HG02642 (cell line): Measurements from ENCODE around the gene PRSS27.

Experiments used
- ATAC-seq: cut with Tn5 transposase; IDR thresholded peaks from one replicate; pipeline ENCODE4 v1.9.1; 2021; ENCODE audit warnings: mild to moderate bottlenecking; ENCODE audit not compliant: unreplicated experiment, poor library complexity

The PRSS27 gene

DNA sequence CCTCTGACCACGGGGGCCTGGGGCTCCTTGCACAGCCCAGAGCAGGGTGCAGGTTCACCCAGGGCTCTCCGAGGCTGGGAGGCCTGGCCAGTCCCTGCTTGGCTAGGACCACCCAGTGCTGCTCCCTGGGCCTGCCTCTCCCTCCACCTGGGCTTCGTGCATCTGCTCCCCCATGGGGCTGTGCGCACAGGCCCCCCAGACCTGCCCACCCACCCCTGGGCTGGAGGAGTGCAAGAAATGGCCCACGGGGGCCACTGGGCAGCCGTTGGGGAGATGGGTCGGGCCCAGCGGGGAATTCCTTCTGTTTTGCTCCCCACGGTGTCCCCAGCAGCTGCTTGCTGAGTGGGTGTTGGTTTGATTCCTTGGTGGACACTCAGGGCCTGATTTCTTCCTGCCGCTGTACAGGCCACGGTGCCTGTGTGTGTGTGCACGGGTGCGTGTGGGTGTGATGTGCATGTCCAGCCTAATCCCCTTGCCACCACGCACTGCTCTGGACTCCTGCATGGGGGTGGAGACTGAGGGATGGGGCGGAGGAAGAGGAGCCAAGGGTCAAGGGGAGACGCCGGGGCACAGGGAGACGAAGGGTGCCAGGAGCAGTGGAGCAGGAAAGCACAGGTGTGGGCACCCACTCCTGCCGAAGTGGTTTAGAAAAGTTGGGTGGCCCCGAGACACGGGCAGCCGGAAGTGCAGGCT lies 8.5 kb downstream of the PRSS27 start:
- ATAC-seq: no peak

GRCh38 chr16:2710711-2711231 lies 9.3 kb downstream of the PRSS27 start:
- no peak for ATAC-seq

- no peak for ATAC-seq
Observed at GRCh38 chr16:2710021-2710710, 9.9 kb downstream of the PRSS27 start.

DNA sequence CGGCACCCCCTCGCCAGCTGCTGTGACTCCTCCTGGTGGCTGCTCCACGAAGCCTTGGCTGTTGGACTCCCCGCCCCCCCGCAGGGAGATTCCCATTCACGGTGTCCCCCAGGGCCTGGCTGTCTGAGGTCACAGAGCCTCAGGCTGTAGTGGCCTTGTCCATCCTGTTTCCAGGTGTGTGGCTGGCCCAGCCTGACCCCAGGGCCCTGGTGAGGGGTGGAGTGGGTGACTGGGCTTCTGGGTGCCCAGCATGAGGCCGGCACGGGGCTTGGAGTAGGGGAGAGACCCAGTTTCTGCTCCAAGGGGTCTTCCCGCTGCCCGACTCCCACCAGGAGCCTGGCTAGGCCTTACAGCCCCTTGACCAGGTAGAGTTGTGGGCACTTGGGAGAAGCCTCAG lies 10.4 kb downstream of the PRSS27 start:
- no peak for ATAC-seq

DNA sequence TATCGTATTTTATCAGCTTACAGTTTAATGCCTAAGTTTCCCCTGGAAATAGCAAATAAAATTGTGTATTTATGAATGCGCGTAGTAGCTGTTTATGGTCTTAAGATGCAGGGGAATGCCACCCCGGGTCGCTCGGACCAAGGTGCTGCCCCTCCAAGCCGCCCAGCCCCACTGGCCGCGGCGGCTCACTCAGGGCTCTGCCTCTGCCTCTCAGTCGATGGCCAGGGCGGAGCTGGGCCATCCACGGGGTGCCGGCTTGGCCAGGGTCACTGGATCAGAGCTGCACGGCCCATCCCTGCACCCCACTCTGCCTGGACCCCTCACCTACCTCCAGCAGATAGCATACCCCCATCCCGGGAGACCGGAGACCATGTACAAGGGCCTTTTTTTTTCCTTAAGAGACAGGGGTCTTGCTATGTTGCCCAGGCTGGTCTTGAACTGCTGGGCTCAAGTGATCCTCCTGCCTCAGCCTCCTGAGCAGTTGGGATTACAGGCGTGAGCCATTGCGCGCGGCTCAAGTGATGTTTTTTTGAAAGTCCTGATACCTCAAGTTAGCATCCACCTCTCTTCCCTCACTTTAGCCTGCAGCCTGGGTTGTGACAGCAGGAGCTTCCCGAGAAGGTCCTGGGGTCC lies 11.0 kb downstream of the PRSS27 start:
- no peak for ATAC-seq

GRCh38 chr16:2708290-2708639 lies 11.8 kb downstream of the PRSS27 start:
- ATAC-seq: no peak

GRCh38 chr16:2707368-2708289 lies 12.4 kb downstream of the PRSS27 start:
- no peak for ATAC-seq

DNA sequence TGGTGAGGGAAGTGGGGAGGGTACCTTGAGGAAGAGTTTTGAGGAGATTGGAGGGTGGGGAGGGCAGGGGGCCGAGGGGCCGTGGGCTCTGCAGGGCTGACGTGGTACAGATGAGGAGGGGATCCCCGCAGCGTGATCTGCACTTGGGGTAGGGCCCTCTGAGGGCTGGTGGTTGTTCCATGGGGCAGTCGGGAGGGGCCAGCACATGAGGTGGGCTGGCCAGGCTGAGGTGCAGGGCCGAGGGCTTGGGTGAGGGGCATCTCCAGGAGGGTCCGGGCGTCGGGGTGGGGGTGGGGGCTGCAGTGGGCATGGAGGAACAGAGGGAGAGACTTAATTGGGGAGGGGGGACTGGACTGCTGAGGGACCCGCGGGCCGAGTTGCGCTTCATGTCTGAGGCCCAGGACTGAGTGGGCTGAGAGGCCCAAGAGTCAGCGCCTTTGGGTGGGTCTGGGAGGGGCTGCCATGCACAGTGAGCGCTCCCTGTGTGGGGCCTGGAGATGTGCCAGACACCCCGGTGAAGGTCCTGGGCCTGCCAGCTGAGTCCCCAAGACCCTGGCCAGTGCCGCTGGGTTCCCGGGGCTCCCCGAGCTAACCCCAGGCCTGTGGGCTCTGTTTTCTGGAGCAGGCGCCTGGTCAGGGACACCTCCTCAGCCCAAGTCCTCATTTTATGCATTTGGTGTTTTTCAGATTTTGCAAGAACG lies 13.3 kb downstream of the PRSS27 start:
- no peak for ATAC-seq

DNA sequence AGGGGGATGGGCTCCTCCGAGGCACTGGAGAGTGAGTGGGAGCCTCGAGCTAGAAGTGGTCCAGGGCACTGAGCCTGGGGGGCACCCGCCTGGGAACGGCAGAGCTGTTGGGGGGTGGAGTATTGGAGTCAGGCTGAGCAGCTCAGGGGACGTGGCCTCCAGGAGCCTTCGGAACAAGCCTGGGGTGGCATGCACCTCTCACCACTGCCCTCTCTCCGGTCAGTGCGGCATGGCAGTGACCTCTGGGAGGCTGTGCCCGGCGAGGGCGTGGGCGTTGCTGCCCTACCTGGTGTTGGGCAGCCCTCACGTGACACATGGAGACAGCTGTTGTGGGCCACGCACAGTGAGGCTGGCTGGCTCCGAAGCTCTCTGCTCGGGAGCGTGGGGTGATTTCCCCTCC lies 13.9 kb downstream of the PRSS27 start:
- ATAC-seq: no peak

DNA sequence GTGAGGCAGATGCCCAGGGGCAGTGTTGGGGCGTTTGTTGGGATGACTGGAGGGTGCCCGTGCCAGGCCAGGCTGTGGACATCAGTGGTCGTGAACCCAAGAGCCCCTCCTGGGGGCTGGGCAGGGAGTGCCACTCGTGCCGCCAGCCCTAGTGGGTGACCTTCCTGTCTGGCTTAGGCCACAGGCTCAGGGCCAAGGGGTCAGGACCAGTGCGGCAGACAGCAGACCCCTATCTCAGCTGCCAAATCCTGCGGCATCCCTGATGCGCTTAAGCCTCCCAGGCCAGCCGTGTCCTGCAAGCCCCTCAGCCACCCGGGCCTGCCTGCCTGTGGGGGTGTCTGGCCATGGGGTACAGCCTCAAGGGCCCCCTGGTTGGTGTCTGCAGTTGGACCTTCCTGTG lies 14.7 kb downstream of the PRSS27 start:
- no peak for ATAC-seq

- no peak for ATAC-seq
Observed at GRCh38 chr16:2704983-2705275, 15.1 kb downstream of the PRSS27 start.

DNA sequence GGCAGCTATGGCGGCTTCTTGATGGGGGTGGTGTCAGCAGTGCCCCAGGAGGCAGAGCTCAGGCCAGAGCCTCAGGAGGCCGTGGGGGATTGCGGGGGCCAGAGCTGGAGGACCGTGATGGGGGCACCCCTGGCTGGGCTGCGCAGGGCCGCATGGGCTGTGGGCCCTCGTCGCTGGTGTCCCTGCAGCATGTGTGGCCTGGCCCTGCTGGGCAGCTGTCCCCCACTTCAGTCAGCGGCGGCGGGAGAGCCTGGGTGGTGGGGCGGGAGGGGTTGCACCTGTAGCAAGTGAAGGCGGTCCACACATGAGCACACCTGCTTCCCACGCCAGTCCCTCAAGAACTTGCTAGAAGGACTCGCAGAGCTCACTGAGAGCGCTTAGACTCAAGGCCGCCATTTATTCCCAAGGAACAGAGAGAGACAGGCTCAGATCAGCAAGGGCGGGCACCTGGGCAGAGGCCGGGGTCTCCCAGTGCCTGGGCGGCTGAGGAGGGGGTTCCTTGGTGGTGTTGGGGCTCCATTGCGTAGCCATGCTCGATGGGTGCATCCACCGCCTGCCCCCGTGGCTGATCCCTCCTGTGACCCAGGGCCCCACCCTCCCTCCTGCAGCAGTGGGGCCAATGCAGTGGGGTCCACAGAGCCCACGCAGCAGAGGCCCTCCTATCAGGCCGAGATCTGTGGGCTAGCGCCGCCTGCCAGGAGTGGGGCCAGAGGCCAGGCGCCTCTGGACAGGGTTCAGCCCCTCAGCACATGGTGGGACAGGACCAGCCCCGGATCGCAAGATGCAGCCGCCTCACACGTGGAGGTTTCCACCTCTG lies 15.7 kb downstream of the PRSS27 start:
- ATAC-seq: no peak

DNA sequence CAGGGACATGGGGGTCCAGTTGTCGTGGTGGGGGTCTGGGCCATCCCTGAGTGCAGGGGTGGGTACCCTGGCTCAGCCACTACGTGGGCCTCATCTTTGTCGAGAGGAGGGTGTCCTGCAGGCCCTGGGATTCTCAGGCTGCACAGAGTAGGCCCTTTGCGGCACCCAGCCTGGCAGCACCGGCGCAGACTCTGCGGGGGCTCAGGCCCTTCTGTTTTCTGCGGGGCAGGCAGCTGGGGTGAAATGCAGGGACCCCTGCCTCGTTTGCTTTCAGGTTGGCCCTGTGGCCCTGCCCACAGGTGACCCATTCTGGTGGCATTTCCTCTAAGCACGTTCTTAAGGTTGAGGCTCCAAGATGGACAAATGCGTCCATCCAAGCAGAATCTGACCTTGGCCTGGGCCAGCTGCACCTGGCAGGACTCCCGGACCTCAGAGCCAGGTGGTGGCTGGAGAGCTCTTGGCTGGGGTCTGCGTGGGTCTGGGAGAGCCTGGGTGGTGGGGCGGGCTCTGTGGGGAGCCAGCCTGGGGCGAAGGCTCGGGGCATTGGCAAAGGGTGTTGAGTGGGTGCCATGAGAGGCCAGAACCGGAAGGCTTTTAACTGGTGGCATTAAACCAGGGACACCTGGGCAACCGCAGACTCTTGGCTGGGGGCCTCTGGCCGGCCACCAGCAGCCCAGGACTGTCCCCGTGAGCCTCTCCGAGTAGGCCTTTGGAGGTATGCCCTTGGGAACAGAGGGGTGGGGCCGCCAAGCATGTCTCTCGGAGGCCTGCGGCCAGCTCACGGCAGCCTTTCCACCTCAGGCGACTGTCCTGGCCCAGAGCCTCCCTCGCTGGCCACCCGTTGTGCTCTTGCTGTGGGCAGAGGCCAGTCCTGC lies 16.9 kb downstream of the PRSS27 start:
- ATAC-seq: no peak

- no peak for ATAC-seq
Observed at GRCh38 chr16:2702438-2702825, 17.6 kb downstream of the PRSS27 start.

GRCh38 chr16:2701713-2702437 lies 18.1 kb downstream of the PRSS27 start:
- ATAC-seq: no peak

DNA sequence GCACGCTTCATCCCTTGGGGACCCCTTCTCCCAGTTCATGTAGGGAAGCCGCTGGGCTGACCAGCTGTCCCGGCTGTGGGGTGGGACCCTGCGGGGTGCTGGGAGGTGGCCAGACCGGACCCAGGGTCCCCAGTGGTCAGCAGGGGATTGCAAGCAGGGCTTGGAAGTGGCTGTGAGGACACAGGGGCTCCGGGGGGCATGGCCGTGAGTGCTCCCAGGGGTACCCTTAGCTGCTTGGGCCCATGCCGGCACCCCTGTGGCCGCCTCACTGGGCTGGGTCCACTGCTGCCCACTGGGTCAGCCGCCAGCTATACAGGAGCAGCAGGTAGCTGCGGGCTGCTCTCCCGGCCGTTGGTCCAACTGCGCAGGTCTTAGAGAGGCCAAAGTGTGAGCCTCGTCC lies 18.8 kb downstream of the PRSS27 start:
- ATAC-seq: no peak

DNA sequence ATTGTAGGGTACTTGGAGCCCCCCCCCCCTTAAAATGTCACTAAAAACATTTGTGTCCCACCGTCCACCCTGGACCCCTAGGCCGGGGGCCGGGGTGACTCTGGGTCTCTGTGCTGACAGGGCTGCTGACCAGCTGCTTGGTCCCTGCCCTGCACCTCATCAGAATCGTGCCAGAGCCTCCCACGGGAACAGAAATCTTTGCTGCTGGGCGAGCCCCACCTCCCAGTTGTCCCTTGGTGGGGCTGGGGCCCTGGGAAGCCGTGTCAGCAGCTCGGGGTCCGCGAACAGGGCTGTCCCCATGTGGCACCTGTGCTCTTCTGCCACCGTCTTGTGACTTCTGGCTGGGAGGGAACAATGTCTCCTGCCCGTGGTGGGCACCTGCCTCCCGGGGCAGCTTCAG lies 19.2 kb downstream of the PRSS27 start:
- ATAC-seq: no peak
